Measurements from ENCODE around the gene RANBP9. TPM values are rescaled to one million over a fixed set of nuclear protein-coding genes. Genes with fewer than 3 reads are reported as not detected.
A peak's percentile ranks its signal among the peaks of the same experiment; 100 is the strongest.

RANBP9 gene
- total RNA-seq, 1 experiment from 2014 or later = 57.4 TPM

DNA sequence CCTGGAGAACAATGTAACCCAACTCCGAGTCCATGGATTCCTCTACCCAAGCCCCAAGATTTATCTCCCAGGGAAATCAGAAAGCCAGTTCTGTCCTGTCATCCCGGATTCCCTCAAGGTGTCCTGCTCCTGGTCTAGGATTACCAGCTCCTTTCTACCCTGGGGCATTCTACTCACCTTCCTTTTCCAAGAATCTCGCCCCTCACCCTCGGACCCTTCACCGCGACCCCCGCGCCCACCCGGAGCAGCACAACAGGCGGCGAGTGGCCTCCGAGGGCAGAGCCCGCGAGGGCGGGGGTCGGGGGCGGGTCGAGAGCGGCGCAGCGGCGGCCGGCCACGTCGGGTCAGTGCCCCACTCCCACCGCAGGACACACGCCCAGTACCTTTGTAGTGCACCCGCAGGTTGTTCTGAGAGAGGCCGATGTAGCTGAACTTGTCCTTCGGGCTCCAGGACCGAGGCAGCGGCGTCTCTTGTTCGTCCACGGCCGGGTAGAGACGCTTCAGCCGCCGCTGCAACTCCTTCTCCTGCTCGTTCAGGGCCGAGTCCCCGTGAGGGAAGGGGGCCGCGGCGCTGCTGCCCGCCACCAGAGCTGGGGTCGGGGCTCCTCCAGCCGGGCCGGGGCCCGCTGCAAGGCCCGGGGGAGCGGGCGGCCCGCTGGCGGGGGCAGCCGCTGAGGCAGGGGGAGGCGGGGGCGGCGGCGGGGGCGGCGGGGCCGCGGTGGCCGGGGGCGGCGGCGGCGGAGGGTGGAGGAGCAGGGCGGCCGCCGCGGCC lies 897 bp downstream of the RANBP9 start:
- Histone ChIP-seq H3K4me1 (ENCODE audit: insufficient read depth, low read length, poor library complexity, severe bottlenecking) (peaks cover 17% of the 10 kb centered on the region), H3K4me3 (ENCODE audit: low read depth, low read length, poor library complexity, severe bottlenecking) (peak overlapping the region; percentile 94), H3K27me3 (replicated peaks; ENCODE audit: insufficient read depth, low read depth, low read length, poor library complexity) (no peaks in the 10 kb centered on the region), H3K9me3 (ENCODE audit: low read depth, low read length, poor library complexity, severe bottlenecking) (no peaks in the 10 kb centered on the region), H3K27ac (ENCODE audit: low read depth, low read length, poor library complexity, severe bottlenecking) (peak overlapping the region; percentile 90), H3K36me3 (ENCODE audit: insufficient read depth, low read length, poor library complexity, severe bottlenecking) (no peaks in the 10 kb centered on the region)
- DNase-seq (ENCODE audit: low spot score) = peak; percentile 39
- intact Hi-C loops (cut with micrococcal nuclease; ENCODE audit: unreplicated experiment) = loop anchor here (5.0 kb wide), 1 partner anchor 82 kb away; no protein-coding TSS in a partner anchor
- POLR2A ChIA-PET (ENCODE audit: low non-redundant PET) = no interaction called here
- CTCF ChIA-PET = no interaction called here
- no peak for TF ChIP-seq EZH2 (IDR thresholded peaks at IDR 0.05; ENCODE audit: borderline replicate concordance, low read depth, low read length, poor library complexity, severe bottlenecking)
- TF ChIP-seq, protein P1, sequence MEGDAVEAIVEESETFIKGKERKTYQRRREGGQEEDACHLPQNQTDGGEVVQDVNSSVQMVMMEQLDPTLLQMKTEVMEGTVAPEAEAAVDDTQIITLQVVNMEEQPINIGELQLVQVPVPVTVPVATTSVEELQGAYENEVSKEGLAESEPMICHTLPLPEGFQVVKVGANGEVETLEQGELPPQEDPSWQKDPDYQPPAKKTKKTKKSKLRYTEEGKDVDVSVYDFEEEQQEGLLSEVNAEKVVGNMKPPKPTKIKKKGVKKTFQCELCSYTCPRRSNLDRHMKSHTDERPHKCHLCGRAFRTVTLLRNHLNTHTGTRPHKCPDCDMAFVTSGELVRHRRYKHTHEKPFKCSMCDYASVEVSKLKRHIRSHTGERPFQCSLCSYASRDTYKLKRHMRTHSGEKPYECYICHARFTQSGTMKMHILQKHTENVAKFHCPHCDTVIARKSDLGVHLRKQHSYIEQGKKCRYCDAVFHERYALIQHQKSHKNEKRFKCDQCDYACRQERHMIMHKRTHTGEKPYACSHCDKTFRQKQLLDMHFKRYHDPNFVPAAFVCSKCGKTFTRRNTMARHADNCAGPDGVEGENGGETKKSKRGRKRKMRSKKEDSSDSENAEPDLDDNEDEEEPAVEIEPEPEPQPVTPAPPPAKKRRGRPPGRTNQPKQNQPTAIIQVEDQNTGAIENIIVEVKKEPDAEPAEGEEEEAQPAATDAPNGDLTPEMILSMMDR (conservative IDR thresholded peaks at IDR 0.05; ENCODE audit: low read depth, low read length) = no peak
- BruUV-seq (replicated peaks) = no TSS peak

DNA sequence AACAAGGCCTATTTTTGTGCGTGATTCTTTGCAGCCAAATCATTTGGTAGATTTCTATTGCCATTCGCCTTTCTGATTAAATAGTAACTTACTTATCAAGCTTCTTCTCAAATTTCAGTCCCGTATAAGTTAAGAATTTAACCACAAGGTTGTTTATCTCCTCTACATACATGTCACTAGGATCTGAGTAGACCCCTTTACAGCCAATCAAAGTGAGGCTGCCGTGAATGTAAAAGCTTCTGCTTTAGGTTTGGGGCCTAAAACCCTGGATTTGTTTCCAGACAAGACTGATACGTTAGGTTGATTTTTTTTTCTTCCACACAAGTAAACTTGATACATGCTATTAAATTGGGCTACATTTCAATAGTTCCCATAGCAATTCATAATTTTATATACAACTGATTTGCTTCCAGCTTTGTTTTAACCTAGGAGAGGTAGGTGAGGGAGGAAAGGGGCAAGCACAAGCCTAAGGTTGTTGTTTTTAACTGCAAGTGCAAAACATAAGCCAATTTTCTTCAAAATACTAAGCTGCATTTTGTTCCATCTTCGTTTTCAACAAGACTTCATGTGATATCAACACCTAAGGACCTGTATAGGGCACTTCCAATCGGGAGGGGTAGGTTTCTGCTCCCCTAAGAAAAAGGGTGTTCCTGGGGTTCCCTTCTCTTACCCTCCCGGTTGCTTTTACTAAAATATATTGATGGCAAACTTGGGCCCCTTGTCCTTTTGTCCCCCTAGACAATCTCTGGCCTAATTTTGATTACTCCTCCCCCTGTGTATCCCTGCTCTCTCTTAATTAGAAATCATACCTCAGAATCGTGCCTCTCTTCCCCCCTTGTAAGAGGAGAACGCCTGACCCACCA lies 1.7 kb downstream of the RANBP9 start:
- BruUV-seq (replicated peaks) = TSS peak; percentile 40
- CTCF ChIA-PET = no interaction called here
- H3K4me1 ChIP-seq (ENCODE audit: insufficient read depth, low read length, poor library complexity, severe bottlenecking) = peaks cover 17% of the 10 kb centered on the region
- no peaks in the 10 kb centered on the region for H3K9me3 ChIP-seq (ENCODE audit: low read depth, low read length, poor library complexity, severe bottlenecking)
- H3K4me3 ChIP-seq (ENCODE audit: low read depth, low read length, poor library complexity, severe bottlenecking) = peak overlapping the region; percentile 94
- intact Hi-C loops (cut with micrococcal nuclease; ENCODE audit: unreplicated experiment) = loop anchor here (5.0 kb wide), 1 partner anchor 82 kb away; no protein-coding TSS in a partner anchor
- POLR2A ChIA-PET (ENCODE audit: low non-redundant PET) = no interaction called here
- DNase-seq (ENCODE audit: low spot score) = peak; percentile 53
- H3K36me3 ChIP-seq (ENCODE audit: insufficient read depth, low read length, poor library complexity, severe bottlenecking) = no peaks in the 10 kb centered on the region
- peak overlapping the region; percentile 90 for H3K27ac ChIP-seq (ENCODE audit: low read depth, low read length, poor library complexity, severe bottlenecking)
- TF ChIP-seq, protein P1 (conservative IDR thresholded peaks at IDR 0.05; ENCODE audit: low read depth, low read length) = no peak
- TF ChIP-seq EZH2 (IDR thresholded peaks at IDR 0.05; ENCODE audit: borderline replicate concordance, low read depth, low read length, poor library complexity, severe bottlenecking) = no peak
- no peaks in the 10 kb centered on the region for H3K27me3 ChIP-seq (replicated peaks; ENCODE audit: insufficient read depth, low read depth, low read length, poor library complexity)

DNA sequence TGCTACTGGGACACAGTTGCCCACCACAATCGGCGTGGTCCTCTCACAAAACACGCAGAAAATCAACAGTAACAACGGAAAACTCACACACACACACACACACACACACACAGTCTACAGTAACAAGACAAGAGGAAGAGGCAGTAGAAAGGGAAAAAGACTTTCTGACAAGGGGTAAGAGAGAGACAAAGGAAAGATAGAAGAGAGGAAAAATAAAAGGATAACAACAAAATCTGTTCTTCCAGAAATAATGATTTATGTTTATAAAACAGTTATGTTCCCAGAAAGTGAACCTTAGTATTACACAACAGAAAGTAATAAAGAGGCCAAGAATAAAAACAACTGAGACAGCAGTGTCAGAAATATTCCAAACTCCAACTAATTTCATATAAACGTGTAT lies 2.9 kb downstream of the RANBP9 start:
- Histone ChIP-seq H3K36me3 (ENCODE audit: insufficient read depth, low read length, poor library complexity, severe bottlenecking) (no peaks in the 10 kb centered on the region), H3K4me3 (ENCODE audit: low read depth, low read length, poor library complexity, severe bottlenecking) (peak overlapping the region; percentile 94), H3K9me3 (ENCODE audit: low read depth, low read length, poor library complexity, severe bottlenecking) (no peaks in the 10 kb centered on the region), H3K27me3 (replicated peaks; ENCODE audit: insufficient read depth, low read depth, low read length, poor library complexity) (no peaks in the 10 kb centered on the region), H3K4me1 (ENCODE audit: insufficient read depth, low read length, poor library complexity, severe bottlenecking) (peaks cover 22% of the 10 kb centered on the region), H3K27ac (ENCODE audit: low read depth, low read length, poor library complexity, severe bottlenecking) (no peak overlapping the region)
- no peak for TF ChIP-seq EZH2 (IDR thresholded peaks at IDR 0.05; ENCODE audit: borderline replicate concordance, low read depth, low read length, poor library complexity, severe bottlenecking)
- TF ChIP-seq, protein P1 (conservative IDR thresholded peaks at IDR 0.05; ENCODE audit: low read depth, low read length) = no peak
- POLR2A ChIA-PET (ENCODE audit: low non-redundant PET) = no interaction called here
- CTCF ChIA-PET = interaction anchor here (0.6 kb wide), 1 partner anchor 205 kb away, joined by 3 read pairs; no protein-coding TSS in a partner anchor
- intact Hi-C loops (cut with micrococcal nuclease; ENCODE audit: unreplicated experiment) = no loop called here
- BruUV-seq (replicated peaks) = no TSS peak
- DNase-seq (ENCODE audit: low spot score) = no peak
